HepG2 (cell line): ENCODE data around the gene CFAP54. TPM values are rescaled to one million over a fixed set of nuclear protein-coding genes. Genes with fewer than 3 reads are reported as not detected.

Experiments
- ATAC-seq: fragments of 200-7000 bp; cut with Tn5 transposase; 3 replicates; pipeline ENCODE4 v1.9.1; 2020; ENCODE audit warnings: mild to moderate bottlenecking, moderate library complexity
- BruUV-seq: library from RNA; stranded (reverse); fragments of 400-500 nt; replicated peaks from 2 replicates; lab custom pipeline; 2021; lab: Mats Ljungman, UMichigan
- CTCF ChIA-PET: fragments of 300-600 bp; formaldehyde crosslinking; extraction: SDS; loops from one replicate; lab custom pipeline; 2021; ENCODE audit warnings: low total read pairs, inconsistent platforms, low intra/inter-chr PET ratio; lab: Yijun Ruan, JAX
- POLR2A ChIA-PET: fragments of 350-600 bp; sonication (Branson Sonifier 250); formaldehyde crosslinking; loops from one replicate; lab custom pipeline; 2020; ENCODE audit warnings: antibody characterized with exemption, inconsistent platforms; lab: Yijun Ruan, JAX
- DNase-seq: peaks from one replicate; pipeline ENCODE4 v3.0.0-alpha.2; 2015; ENCODE audit warnings: low spot score
- FAIRE-seq: peaks from 3 replicates; lab custom pipeline; 2011; peaks lifted over from hg19 to GRCh38; lab: Jason Lieb, UNC
- H2AFZ ChIP-seq: one replicate; pipeline ENCODE4 v1.6.1; 2011; ENCODE audit warnings: low read length, inconsistent platforms
- H3K27ac ChIP-seq: fragments of 300-600 bp; 3 replicates; pipeline ENCODE4 v1.8.0; 2011; ENCODE audit warnings: mixed run types, mild to moderate bottlenecking, mixed read lengths, low read length, inconsistent platforms; ENCODE audit not compliant: insufficient read depth; ENCODE audit errors: extremely low read length
- H3K27me3 ChIP-seq, 2 experiments: fragments of 200-600 bp in 1 of 2; 2 replicates in 1 of 2; 3 replicates in 1 of 2; pipeline versions ENCODE4 v1.6.0 to v1.8.0; 2011; ENCODE audit warnings: low read length in 2 of 2, mild to moderate bottlenecking in 2 of 2, moderate library complexity in 2 of 2, inconsistent platforms in 1 of 2; ENCODE audit not compliant: insufficient read depth in 2 of 2, control insufficient read depth in 1 of 2
- H3K36me3 ChIP-seq, 2 experiments: fragments of 200-600 bp in 1 of 2; replicated peaks in 1 of 2; 2 replicates in 1 of 2; 3 replicates in 1 of 2; pipeline versions ENCODE4 v1.5.1 to v1.8.0; 2011; ENCODE audit warnings: low read length in 2 of 2, inconsistent platforms in 1 of 2; ENCODE audit not compliant: insufficient read depth in 2 of 2, control insufficient read depth in 1 of 2
- H3K4me1 ChIP-seq: 2 replicates; pipeline ENCODE4 v1.5.1; 2012; ENCODE audit warnings: low read length, inconsistent platforms; ENCODE audit not compliant: insufficient read depth
- H3K4me2 ChIP-seq: 2 replicates; pipeline ENCODE4 v1.6.0; 2011; ENCODE audit warnings: low read depth, low read length, inconsistent platforms
- H3K4me3 ChIP-seq, 3 experiments: fragments of 200-600 bp in 1 of 3; sonication (generic), shearing (Covaris generic) in 1 of 3; replicated peaks in 1 of 3; 2 replicates each; pipeline ENCODE4 v1.5.1; 2011 to 2016; ENCODE audit warnings: low read length in 3 of 3, inconsistent platforms in 2 of 3, low read depth in 2 of 3, mild to moderate bottlenecking in 2 of 3, control low read depth in 1 of 3, mixed read lengths in 1 of 3; ENCODE audit not compliant: insufficient read depth in 1 of 3
- H3K79me2 ChIP-seq: one replicate; pipeline ENCODE4 v1.6.1; 2011; ENCODE audit warnings: low read length, inconsistent platforms; ENCODE audit not compliant: insufficient read depth
- H3K9ac ChIP-seq: 2 replicates; pipeline ENCODE4 v1.6.0; 2011; ENCODE audit warnings: mild to moderate bottlenecking, low read depth, low read length, inconsistent platforms; ENCODE audit not compliant: insufficient read depth
- H3K9me3 ChIP-seq: 2 replicates; pipeline ENCODE4 v1.5.1; 2012; ENCODE audit warnings: mild to moderate bottlenecking, low read length
- H4K20me1 ChIP-seq: 2 replicates; pipeline ENCODE4 v1.6.0; 2011; ENCODE audit warnings: inconsistent platforms, mild to moderate bottlenecking, low read length, moderate library complexity; ENCODE audit not compliant: insufficient read depth
- BRF2 ChIP-seq: sonication (generic); formaldehyde crosslinking; IDR thresholded peaks from 2 replicates; pipeline ENCODE4 v1.8.1; 2022; ENCODE audit warnings: mild to moderate bottlenecking, missing genetic modification reagents
- CREB1 ChIP-seq, 2 experiments: fragments of 450-650 bp in 1 of 2; IDR thresholded peaks; 2 replicates each; pipeline ENCODE4 v1.6.1; 2016 to 2017; ENCODE audit warnings: control low read depth in 1 of 2, mild to moderate bottlenecking in 1 of 2, missing compliant biosample characterization in 1 of 2, missing genetic modification characterization in 1 of 2
- GZF1 ChIP-seq: sonication (generic); formaldehyde crosslinking; IDR thresholded peaks from 2 replicates; pipeline ENCODE4 v1.5.1; 2020; ENCODE audit warnings: mild to moderate bottlenecking, missing genetic modification reagents
- HHEX ChIP-seq: IDR thresholded peaks from 2 replicates; pipeline ENCODE4 v1.6.1; 2016; ENCODE audit warnings: control low read depth
- SP1 ChIP-seq, 2 experiments: fragments of 450-650 bp in 1 of 2; sonication (generic) in 1 of 2; formaldehyde crosslinking in 1 of 2; IDR thresholded peaks; 2 replicates each; pipeline versions ENCODE4 v1.4.0 to v1.6.1; 2016 to 2020; ENCODE audit warnings: missing genetic modification reagents in 1 of 2
- ZNF101 ChIP-seq: sonication (generic); formaldehyde crosslinking; IDR thresholded peaks from 2 replicates; pipeline ENCODE4 v1.4.0; 2020; ENCODE audit warnings: mild to moderate bottlenecking, low read depth, missing genetic modification reagents, borderline replicate concordance
- ZNF496 ChIP-seq: sonication (generic); formaldehyde crosslinking; IDR thresholded peaks from 2 replicates; pipeline ENCODE4 v1.8.1; 2023; ENCODE audit warnings: mild to moderate bottlenecking, moderate library complexity, missing genetic modification reagents; ENCODE audit not compliant: insufficient replicate concordance
- ZNF576 ChIP-seq: sonication (generic); formaldehyde crosslinking; IDR thresholded peaks from 2 replicates; pipeline ENCODE4 v1.4.0; 2020; ENCODE audit warnings: mild to moderate bottlenecking, missing genetic modification reagents
- ZNF678 ChIP-seq: sonication (generic); formaldehyde crosslinking; IDR thresholded peaks from 2 replicates; pipeline ENCODE4 v1.4.0; 2020; ENCODE audit warnings: mild to moderate bottlenecking, missing genetic modification reagents
- ZNF83 ChIP-seq: sonication (generic); formaldehyde crosslinking; IDR thresholded peaks from 2 replicates; pipeline ENCODE4 v1.4.0; 2020; ENCODE audit warnings: missing genetic modification reagents, mild to moderate bottlenecking, borderline replicate concordance
- WGBS: methylation state at CpG from one replicate; pipeline ENCODE4 v1.1.6; 2017; ENCODE audit warnings: low lambda C conversion rate; 5-methylcytosine and 5-hydroxymethylcytosine counted together
- in situ Hi-C: cut with HindIII; loops from 2 replicates; pipeline ENCODE4 v1.10.0; 2017; ENCODE audit warnings: low pct_unique_long_range_greater_than_20kb; ENCODE audit not compliant: extremely low pct_ligation_motif_present
- intact Hi-C: fragments of 100-400 bp; cut with micrococcal nuclease; formaldehyde crosslinking; loops from one replicate; pipeline ENCODE4 v1.10.0; 2022; ENCODE audit not compliant: unreplicated experiment
- polyA plus RNA-seq, 8 experiments: library from polyadenylated mRNA; depleted of rRNA in 3 of 8; stranded (reverse) in 7 of 8; unstranded in 1 of 8; fragments of >200 nt; fragmentation: Illumina TruSeq in 4 of 8; extraction: Trizol in 4 of 8; gene quantifications; 2 replicates each; pipeline versions ENCODE4 v1.2.1 to v1.2.3, GENCODE V29; 2011 to 2016; ENCODE audit warnings: low read depth in 4 of 8, missing spikeins in 1 of 8, mixed read lengths in 1 of 8; ENCODE audit not compliant: insufficient read depth in 1 of 8
- total RNA-seq, 5 experiments: library from RNA; depleted of rRNA; stranded (reverse); fragments of >200 nt; fragmentation: Illumina TruSeq; extraction: Trizol; gene quantifications; 2 replicates each; pipeline ENCODE4 v1.2.3, GENCODE V29; 2016; ENCODE audit warnings: low read depth in 1 of 5
- TF ChIP-seq, protein P1 (sequence below): sonication (generic); formaldehyde crosslinking; IDR thresholded peaks from 2 replicates; pipeline ENCODE4 v1.4.0; 2020; ENCODE audit warnings: missing genetic modification reagents, borderline replicate concordance
- TF ChIP-seq, protein P2 (sequence below): sonication (generic); formaldehyde crosslinking; IDR thresholded peaks from 2 replicates; pipeline ENCODE4 v1.4.0; 2020; ENCODE audit warnings: mild to moderate bottlenecking, missing genetic modification reagents

CFAP54 gene
- total and polyA plus RNA-seq, 2 of the 13 experiments (the other 11 are each of a cell fraction or from before 2014, with no cell fraction given): not detected

DNA sequence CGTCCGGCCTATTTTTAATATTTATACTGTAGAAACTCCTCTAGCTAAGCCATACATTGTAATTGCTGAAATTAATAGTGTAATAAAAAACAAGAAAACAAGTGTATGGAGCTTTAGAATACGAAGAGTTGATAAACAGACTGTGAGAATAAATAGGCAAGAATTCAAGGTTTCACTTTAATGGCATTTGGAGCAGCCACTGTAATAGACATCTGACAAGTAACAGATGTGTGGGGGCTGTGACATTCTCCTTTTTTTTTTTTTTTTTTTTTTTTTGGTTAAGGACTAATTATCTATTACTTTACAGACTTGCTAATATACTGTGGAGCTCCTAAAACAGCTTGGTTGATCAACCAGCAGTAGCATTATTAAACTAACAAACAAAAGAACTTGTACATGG is 42.1 kb upstream of the CFAP54 start:
- WGBS: 38% methylated on average over 3 of the region's 3 CpGs
- CTCF ChIA-PET: no interaction called here
- no peak overlapping the region for H3K9ac ChIP-seq

DNA sequence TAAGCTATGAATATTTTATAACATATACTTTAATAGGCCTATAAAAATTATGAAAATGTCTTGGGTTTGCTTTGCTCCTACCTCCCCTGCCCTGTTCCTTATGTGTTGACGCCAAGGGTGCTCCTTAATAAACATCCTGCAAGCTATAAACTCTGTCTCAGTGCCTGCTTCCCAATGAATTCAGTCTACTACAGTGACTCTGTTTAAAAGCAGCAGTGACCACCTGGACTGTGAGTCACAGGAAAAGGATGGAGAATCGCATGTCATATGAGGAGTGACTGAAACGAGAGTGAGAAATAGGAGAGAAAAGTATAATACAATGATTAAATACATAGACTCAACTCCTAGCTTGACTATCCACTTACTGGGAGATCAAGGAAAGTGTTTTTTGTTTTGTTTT is 41.1 kb upstream of the CFAP54 start:
- in situ Hi-C loops: no loop called here
- TF ChIP-seq HHEX (CRISPR knock-in tag): no peak
- TF ChIP-seq GZF1 (CRISPR knock-in tag): no peak
- TF ChIP-seq, protein P1, sequence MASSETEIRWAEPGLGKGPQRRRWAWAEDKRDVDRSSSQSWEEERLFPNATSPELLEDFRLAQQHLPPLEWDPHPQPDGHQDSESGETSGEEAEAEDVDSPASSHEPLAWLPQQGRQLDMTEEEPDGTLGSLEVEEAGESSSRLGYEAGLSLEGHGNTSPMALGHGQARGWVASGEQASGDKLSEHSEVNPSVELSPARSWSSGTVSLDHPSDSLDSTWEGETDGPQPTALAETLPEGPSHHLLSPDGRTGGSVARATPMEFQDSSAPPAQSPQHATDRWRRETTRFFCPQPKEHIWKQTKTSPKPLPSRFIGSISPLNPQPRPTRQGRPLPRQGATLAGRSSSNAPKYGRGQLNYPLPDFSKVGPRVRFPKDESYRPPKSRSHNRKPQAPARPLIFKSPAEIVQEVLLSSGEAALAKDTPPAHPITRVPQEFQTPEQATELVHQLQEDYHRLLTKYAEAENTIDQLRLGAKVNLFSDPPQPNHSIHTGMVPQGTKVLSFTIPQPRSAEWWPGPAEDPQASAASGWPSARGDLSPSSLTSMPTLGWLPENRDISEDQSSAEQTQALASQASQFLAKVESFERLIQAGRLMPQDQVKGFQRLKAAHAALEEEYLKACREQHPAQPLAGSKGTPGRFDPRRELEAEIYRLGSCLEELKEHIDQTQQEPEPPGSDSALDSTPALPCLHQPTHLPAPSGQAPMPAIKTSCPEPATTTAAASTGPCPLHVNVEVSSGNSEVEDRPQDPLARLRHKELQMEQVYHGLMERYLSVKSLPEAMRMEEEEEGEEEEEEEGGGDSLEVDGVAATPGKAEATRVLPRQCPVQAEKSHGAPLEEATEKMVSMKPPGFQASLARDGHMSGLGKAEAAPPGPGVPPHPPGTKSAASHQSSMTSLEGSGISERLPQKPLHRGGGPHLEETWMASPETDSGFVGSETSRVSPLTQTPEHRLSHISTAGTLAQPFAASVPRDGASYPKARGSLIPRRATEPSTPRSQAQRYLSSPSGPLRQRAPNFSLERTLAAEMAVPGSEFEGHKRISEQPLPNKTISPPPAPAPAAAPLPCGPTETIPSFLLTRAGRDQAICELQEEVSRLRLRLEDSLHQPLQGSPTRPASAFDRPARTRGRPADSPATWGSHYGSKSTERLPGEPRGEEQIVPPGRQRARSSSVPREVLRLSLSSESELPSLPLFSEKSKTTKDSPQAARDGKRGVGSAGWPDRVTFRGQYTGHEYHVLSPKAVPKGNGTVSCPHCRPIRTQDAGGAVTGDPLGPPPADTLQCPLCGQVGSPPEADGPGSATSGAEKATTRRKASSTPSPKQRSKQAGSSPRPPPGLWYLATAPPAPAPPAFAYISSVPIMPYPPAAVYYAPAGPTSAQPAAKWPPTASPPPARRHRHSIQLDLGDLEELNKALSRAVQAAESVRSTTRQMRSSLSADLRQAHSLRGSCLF (CRISPR knock-in tag): no peak
- TF ChIP-seq BRF2 (CRISPR knock-in tag): no peak
- no peak for TF ChIP-seq ZNF101 (CRISPR knock-in tag)
- no peak for TF ChIP-seq ZNF83 (CRISPR knock-in tag)
- no peak for TF ChIP-seq ZNF576 (CRISPR knock-in tag)
- TF ChIP-seq ZNF678 (CRISPR knock-in tag): no peak
- TF ChIP-seq, protein P2, sequence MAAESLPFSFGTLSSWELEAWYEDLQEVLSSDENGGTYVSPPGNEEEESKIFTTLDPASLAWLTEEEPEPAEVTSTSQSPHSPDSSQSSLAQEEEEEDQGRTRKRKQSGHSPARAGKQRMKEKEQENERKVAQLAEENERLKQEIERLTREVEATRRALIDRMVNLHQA (CRISPR knock-in tag): no peak

More for the DNA sequence above, 42.1 kb upstream of the CFAP54 start:
- no peak overlapping the region for H3K4me3 ChIP-seq
- no TSS peak for BruUV-seq
- intact Hi-C loops (loop anchor here (5.0 kb wide), 1 partner anchor 1435 kb away; no protein-coding TSS in a partner anchor), in situ Hi-C loops (no loop called here)
- no peak for DNase-seq
- H3K4me1 ChIP-seq: no peaks in the 10 kb centered on the region
- no peak overlapping the region for H3K4me2 ChIP-seq
- POLR2A ChIA-PET: no interaction called here
- H3K27ac ChIP-seq: no peak overlapping the region
- no peaks in the 10 kb centered on the region for H4K20me1 ChIP-seq
- no peaks in the 10 kb centered on the region for H3K79me2 ChIP-seq
- no peak overlapping the region for H2AFZ ChIP-seq
- H3K36me3 ChIP-seq: no peaks in the 10 kb centered on the region
- no peak for TF ChIP-seq ZNF496
- no peak for TF ChIP-seq CREB1 (IDR thresholded peaks at IDR 0.05)
- TF ChIP-seq CREB1 (CRISPR knock-in tag; IDR thresholded peaks at IDR 0.05): no peak
- no peak for TF ChIP-seq SP1 (IDR thresholded peaks at IDR 0.05)
- TF ChIP-seq SP1 (CRISPR knock-in tag; IDR thresholded peaks at IDR 0.05): no peak
- TF ChIP-seq, all 625 proteins: peak for 0
- no peaks in the 10 kb centered on the region for H3K27me3 ChIP-seq
- no peak for ATAC-seq
- no peak for FAIRE-seq
- no peaks in the 10 kb centered on the region for H3K9me3 ChIP-seq

More for the DNA sequence above, 41.1 kb upstream of the CFAP54 start:
- H3K27ac ChIP-seq: no peak overlapping the region
- intact Hi-C loops: loop anchor here (5.0 kb wide), 1 partner anchor 1436 kb away; no protein-coding TSS in a partner anchor
- no peak for FAIRE-seq
- CTCF ChIA-PET: no interaction called here
- no peak overlapping the region for H2AFZ ChIP-seq
- ATAC-seq: no peak
- H4K20me1 ChIP-seq: no peaks in the 10 kb centered on the region
- no peaks in the 10 kb centered on the region for H3K4me1 ChIP-seq
- H3K4me2 ChIP-seq: no peak overlapping the region
- no peak for DNase-seq
- no peaks in the 10 kb centered on the region for H3K9me3 ChIP-seq
- BruUV-seq: no TSS peak
- POLR2A ChIA-PET: no interaction called here
- H3K9ac ChIP-seq: no peak overlapping the region
- WGBS: 35% methylated on average over 3 of the region's 3 CpGs
- H3K36me3 ChIP-seq: no peaks in the 10 kb centered on the region
- no peaks in the 10 kb centered on the region for H3K79me2 ChIP-seq
- no peak overlapping the region for H3K4me3 ChIP-seq
- no peaks in the 10 kb centered on the region for H3K27me3 ChIP-seq
